ENCODE measurements around the gene ODAD2. TPM values are rescaled to one million over a fixed set of nuclear protein-coding genes. Genes with fewer than 3 reads are reported as not detected.

The ODAD2 gene
- total RNA-seq, 1 donor from 2014 or later: 4.5 TPM

- ATAC-seq: no peak
- Histone ChIP-seq H3K36me3 (no peaks in the 10 kb centered on the region), H3K9me3 (no peaks in the 10 kb centered on the region), H3K4me1 (no peaks in the 10 kb centered on the region), H3K27ac (no peak overlapping the region), H3K4me3 (no peak overlapping the region), H3K27me3 (ENCODE audit: low read depth) (no peaks in the 10 kb centered on the region)
- no peak for TF ChIP-seq CTCF (IDR thresholded peaks at IDR 0.05)
- intact Hi-C loops (cut with DNase I): no loop called here
- DNase-seq: no peak
Measured at GRCh38 chr10:27784272-27784671, 214.6 kb downstream of the ODAD2 start.

- Histone ChIP-seq H3K9me3 (no peaks in the 10 kb centered on the region), H3K4me1 (no peaks in the 10 kb centered on the region), H3K27ac (no peak overlapping the region), H3K4me3 (no peak overlapping the region), H3K36me3 (no peaks in the 10 kb centered on the region), H3K27me3 (ENCODE audit: low read depth) (no peaks in the 10 kb centered on the region)
- ATAC-seq: peak; percentile 56 to 61
- DNase-seq: no peak
- intact Hi-C loops (cut with DNase I): no loop called here
- no peak for TF ChIP-seq CTCF (IDR thresholded peaks at IDR 0.05)
Measured at GRCh38 chr10:27783660-27784059, 215.2 kb downstream of the ODAD2 start.

- Histone ChIP-seq H3K4me1 (no peaks in the 10 kb centered on the region), H3K9me3 (no peaks in the 10 kb centered on the region), H3K27me3 (ENCODE audit: low read depth) (no peaks in the 10 kb centered on the region), H3K4me3 (no peak overlapping the region), H3K27ac (no peak overlapping the region), H3K36me3 (no peaks in the 10 kb centered on the region)
- intact Hi-C loops (cut with DNase I): no loop called here
- no peak for DNase-seq
- TF ChIP-seq CTCF (IDR thresholded peaks at IDR 0.05): no peak
- no peak for ATAC-seq
Measured at GRCh38 chr10:27779462-27780015, 219.3 kb downstream of the ODAD2 start.

GRCh38 chr10:27774831-27775230 lies 224.0 kb downstream of the ODAD2 start:
- Histone ChIP-seq H3K27me3 (ENCODE audit: low read depth) (no peaks in the 10 kb centered on the region), H3K27ac (no peak overlapping the region), H3K4me1 (no peaks in the 10 kb centered on the region), H3K4me3 (no peak overlapping the region), H3K9me3 (no peaks in the 10 kb centered on the region), H3K36me3 (no peaks in the 10 kb centered on the region)
- DNase-seq (no peak), ATAC-seq (no peak)
- intact Hi-C loops (cut with DNase I): no loop called here
- TF ChIP-seq CTCF (IDR thresholded peaks at IDR 0.05): no peak

GRCh38 chr10:27771231-27771630 lies 227.6 kb downstream of the ODAD2 start:
- H3K4me1 ChIP-seq: no peaks in the 10 kb centered on the region
- ATAC-seq (no peak), DNase-seq (no peak)
- H3K27me3 ChIP-seq (ENCODE audit: low read depth): no peaks in the 10 kb centered on the region
- no peak overlapping the region for H3K27ac ChIP-seq
- no peak overlapping the region for H3K4me3 ChIP-seq
- H3K36me3 ChIP-seq: no peaks in the 10 kb centered on the region
- TF ChIP-seq CTCF (IDR thresholded peaks at IDR 0.05): no peak
- intact Hi-C loops (cut with DNase I): no loop called here
- H3K9me3 ChIP-seq: no peaks in the 10 kb centered on the region

- no peak for TF ChIP-seq CTCF (IDR thresholded peaks at IDR 0.05)
- H3K4me3 ChIP-seq: no peak overlapping the region
Measured at GRCh38 chr10:27770181-27770580, 228.7 kb downstream of the ODAD2 start.

More at GRCh38 chr10:27770181-27770580, 228.7 kb downstream of the ODAD2 start:
- no peak for DNase-seq
- no peaks in the 10 kb centered on the region for H3K36me3 ChIP-seq
- H3K27me3 ChIP-seq (ENCODE audit: low read depth): no peaks in the 10 kb centered on the region
- intact Hi-C loops (cut with DNase I): no loop called here
- no peaks in the 10 kb centered on the region for H3K4me1 ChIP-seq
- no peak overlapping the region for H3K27ac ChIP-seq
- no peaks in the 10 kb centered on the region for H3K9me3 ChIP-seq
- no peak for ATAC-seq
